Activated gamma-delta T cell treated with anti-CD3 and anti-CD28 coated beads, Interleukin-2, amount 50 U/mL, for 16 hours (primary cell): Measurements from ENCODE around the gene ZNF436.
"Not testable (repeated sequence)": the region's sequence is repeated elsewhere in the genome, so short reads cannot be mapped to it uniquely, and the experiment has no call there.

Experiments
- DNase-seq: peaks from one replicate; pipeline ENCODE4 v3.0.0-alpha.2; 2020; ENCODE audit warnings: low read depth

The ZNF436 gene

DNA sequence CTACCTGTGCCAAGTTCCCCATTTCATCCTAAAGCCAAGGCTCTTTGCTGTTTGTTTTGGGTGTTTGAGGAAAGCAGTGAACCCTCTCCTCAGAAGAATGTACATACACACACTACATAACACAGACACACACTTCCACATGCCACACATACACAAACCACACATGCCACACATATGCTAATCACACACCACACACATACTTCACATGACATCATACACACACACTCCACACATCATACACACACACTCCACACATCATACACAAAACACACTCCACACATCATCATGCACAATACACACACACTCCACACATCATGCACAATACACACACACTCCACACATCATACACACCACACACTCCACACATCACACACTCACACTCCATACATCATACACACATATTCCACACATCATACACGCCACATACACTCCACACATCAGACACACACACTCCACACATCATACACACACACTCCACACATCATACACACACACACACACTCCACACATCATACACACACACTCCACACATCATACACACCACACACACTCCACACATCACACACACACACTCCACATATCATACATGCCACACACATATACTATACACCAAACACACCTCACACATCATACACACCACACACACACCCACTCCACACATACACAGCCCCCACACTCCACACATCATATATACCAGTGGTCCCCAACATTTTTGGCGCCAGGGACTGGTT is 22.7 kb upstream of the ZNF436 start:
- no peak for DNase-seq

DNA sequence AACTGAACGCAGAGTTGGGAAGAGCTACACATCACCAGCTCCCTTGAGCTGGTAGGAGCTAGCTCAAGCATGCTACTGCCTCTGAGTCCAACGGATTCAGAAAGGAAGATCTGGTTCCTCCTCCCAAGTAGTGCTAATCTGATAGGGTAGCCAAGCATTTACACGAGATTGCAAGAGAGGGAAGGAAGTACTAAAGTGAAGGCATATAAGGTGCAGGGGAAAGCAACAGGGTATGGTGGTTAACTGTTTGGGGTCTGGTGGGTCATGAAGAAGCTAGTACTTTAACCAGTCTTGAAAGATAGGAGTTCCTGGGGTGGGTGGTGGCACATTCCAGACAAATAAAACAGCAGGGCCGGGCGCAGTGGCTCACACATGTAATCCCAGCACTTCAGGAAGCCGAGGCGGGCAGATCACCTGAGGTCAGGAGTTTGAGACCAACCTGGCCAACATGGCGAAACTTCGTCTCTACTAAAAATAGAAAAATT is 20.2 kb upstream of the ZNF436 start:
- no peak for DNase-seq

DNA sequence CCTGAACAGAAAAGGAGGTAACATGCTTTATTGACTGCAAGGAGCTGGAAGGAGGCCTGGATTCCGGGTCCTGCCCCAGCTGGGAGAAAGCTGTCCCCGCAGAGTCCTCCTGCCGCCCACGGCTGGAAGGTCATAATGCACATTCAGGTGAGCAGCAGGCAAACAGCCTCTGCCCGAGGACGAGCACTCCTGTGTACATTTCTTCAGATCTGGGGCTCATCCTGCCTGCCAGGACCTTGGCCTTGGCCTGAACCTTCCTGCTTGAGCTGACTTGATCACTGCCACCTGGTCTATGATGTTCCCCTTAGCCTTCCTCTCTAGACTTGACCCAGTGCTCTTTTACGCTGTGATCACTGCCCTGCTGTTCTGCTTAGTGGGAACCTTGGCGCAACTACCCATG is 17.9 kb upstream of the ZNF436 start:
- no peak for DNase-seq

DNA sequence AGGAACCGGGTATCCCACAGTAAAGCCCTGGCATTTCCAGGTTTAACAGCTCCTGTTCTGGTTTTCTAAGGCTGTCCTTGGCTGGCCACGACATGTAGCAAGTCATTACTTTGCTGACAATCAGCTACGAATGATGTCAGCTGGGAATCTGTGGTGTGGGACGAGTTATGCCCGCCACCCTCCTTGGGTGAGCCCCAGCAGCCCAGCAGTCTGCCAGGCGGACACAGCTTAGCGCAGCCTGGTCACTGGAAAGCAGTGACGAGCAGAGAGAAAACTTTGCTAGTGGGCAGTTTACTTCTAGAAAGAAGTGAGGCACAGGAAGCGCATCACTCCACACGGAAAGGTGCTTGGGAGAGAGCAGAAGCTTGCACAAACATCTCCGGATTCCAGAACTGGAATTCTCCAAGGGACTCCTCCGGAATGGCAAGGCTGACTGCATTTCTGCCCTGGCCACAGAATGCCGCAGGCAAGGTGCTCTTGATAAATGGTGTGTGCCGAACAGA is 15.5 kb upstream of the ZNF436 start:
- DNase-seq: no peak

DNA sequence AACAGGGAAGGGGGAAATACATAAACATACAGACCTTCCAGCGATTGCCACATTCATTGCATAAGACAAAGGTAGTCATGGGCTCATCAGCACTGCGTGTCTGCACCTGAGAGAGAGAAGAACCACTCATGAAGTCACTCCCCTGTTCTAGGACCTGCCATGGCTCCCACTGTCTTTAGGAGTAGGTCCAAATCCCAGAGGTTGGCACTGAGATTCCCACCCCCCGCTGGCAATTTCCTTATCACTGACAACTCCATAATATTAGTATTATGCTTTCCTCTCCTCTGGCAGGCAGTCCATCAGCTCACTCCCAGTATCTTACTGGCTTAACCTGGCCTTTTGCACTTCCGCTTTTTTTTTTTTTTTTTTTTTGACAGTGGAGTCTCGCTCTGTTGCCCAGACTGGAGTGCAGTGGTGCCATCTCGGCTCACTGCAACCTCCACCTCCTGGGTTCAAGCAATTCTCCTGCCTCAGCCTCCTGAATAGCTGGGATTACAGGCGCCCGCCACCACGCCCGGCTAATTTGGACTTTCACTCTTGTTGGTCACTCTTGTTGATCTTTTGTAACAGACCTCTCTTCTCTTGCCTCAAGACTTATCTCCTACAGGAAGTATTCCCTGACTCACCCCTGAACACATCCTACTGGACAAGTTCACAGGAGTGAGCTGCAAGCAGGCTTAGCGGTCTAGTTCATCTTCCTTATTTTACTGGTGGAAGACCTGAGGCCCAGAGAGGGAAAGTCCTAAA is 14.8 kb upstream of the ZNF436 start:
- no peak for DNase-seq

DNA sequence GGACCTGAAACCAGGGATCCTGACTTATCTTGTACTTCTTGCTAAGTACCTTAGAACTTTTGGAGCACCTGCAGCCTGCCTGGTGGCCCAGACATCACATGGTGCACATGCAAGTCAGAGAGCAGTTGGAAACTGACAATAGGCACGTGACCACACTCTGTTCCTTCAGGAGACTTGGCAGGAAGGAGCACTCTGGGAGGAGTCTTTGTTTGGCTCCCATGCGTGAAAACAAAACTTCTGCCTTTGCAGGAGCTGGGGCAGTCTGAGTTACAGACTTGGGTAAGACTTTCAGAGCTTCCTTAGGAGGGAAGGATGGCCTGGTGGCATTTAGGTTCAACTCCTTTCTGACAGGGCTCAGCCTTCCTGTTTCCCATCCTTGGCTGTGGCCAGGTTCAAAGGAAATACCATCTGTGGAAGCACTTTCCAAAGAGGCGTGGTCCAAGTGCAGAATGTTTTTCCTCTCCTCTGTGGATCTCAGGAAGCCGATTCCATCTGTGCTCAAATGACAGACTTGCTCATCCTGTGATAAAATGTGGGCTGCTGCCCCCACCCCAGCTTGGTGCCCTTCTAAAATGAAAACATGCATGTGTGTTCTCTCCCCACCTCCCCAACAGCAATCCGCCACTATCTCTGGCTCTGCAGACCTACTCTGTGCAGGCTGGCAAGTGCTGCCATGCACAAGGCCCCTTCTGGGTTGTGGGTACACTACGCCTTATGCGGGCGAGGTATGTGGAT is 14.1 kb upstream of the ZNF436 start:
- DNase-seq: no peak

DNA sequence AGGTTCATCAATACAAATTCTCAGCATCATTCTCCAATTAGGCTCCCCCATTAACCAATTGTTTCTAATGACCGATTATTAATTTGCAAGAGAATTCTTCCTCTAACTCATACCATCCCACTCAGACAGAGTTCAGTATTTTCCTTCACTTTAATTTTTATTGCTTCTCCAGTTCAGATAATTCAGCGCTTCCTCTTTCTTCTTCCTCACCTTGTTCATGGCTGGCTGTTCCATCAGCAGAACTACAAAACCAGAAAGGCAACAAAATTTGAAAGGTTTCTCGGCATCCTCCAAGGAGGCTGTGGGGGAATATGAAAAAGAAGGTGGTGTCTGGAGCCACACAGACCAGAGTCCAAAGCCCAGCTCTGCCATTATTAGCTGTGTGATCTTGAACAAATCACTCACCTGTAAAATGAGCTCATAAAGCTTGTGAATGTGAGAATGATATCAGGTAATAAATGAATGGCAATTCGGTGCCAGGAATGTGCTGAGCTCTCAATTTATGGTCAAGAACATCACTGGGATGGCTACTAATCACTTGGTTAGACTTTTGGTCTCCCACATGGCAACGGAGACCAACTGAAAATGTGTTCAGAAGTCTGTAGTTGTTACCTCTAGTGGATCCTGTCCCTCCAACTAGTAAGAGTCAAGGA is 11.7 kb upstream of the ZNF436 start:
- DNase-seq: no peak

DNA sequence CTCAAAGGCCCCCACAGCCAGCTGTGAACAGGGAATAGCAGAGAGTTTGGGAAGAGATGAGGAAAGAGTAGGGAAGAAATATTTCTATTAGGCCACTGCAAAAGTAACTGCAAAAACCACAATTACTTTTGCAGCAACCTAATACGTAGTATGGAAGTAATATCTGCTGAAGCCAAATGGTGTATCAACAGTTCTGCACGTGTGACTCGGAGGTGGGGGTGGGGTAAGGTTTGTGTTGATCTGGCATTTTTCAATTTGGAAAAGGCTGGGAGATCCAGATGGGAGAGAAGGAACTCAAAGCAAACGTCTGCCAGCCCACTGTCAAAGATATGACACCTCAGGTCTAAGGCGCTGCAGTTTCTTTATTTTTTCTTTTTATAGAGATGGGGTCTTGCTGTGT is 11.1 kb upstream of the ZNF436 start:
- DNase-seq: no peak

DNA sequence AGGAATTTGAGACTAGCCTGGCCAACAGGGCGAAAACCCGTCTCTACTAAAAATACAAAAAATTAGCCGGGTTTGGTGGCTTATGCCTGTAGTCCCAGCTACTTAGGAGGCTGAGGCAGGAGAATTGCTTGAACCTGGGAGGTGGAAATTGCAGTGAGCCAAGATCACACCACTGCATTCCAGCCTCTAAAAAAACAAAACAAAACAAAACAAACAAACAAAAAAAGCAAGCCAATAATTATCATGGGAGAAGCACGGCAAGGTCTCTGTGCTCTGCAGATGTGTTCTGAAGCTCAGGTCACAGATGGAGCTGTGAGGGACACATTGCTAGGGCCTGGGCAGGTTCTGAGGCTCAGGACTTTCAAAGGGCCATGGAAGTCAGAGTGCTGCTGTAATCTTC is 10.6 kb upstream of the ZNF436 start:
- not testable (repeated sequence) for DNase-seq

DNA sequence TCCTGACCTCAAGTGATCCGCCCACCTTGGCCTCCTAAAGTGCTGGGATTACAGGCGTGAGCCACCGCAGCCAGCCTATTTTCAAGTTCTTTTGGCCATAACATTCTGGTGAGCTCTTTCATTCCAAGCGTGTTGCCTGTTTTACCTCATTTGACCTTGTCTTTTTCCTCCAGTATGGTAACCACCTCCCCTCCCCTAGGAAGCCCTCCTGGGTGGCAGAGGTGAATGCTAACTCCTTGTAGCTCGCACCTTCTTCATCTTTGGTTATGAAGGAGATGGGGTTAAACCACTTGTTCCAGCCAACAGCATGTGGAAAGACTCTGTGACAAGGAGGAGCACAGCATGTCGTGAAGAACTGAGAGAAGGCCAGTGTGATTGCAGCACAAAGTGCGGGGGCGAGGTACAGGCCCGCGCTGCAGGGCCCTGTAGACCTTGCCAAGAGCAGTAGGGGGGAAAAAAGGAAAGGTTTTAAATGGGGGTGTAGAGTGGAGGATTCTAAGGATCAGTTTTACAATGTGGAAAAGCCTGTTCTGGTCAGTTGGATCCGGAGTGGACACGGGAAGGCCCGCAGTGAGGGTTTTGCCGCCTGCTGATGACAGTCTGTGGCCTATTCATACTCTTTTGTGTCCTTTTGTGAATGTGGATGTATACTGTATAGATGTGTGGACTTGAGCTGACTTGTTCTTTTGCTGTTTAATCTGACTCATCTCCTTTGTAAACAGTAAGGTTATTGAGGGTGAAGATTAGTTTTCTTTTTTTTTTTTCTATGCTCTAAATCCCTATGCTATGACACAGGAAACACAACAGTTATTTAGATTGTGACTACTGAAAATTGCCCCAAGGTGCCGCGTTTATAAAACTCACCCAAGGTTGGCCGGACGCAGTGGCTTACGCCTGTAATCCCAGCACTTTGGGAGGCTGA is 7.5 kb upstream of the ZNF436 start:
- DNase-seq: no peak

DNA sequence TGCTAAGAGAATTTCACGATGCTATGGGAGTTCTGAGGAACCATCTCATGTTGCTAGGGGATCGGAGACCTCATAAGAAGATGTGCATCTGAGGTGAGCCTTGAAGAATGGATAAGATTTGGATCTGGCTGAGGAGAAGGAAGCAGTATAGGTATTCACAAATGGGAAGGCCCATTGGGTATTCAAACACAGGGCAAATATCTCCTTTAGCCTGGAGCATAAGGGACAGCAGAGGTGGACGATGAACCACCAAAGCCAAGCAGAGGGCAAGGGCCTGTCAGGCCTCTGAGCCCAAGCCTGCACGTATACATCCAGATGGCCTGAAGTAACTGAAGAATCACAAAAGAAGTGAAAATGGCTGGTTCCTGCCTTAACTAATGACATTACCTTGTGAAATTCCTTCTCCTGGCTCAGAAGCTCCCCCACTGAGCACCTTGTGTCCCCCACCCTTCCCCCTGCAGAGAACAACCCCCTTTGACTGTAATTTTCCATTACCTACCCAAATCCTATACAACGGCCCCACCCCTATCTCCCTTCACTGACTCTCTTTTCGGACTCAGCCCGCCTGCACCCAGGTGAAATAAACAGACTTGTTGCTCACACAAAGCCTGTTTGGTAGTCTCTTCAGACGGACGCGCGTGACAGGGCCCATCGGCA is 4.6 kb upstream of the ZNF436 start:
- not testable (repeated sequence) for DNase-seq

DNA sequence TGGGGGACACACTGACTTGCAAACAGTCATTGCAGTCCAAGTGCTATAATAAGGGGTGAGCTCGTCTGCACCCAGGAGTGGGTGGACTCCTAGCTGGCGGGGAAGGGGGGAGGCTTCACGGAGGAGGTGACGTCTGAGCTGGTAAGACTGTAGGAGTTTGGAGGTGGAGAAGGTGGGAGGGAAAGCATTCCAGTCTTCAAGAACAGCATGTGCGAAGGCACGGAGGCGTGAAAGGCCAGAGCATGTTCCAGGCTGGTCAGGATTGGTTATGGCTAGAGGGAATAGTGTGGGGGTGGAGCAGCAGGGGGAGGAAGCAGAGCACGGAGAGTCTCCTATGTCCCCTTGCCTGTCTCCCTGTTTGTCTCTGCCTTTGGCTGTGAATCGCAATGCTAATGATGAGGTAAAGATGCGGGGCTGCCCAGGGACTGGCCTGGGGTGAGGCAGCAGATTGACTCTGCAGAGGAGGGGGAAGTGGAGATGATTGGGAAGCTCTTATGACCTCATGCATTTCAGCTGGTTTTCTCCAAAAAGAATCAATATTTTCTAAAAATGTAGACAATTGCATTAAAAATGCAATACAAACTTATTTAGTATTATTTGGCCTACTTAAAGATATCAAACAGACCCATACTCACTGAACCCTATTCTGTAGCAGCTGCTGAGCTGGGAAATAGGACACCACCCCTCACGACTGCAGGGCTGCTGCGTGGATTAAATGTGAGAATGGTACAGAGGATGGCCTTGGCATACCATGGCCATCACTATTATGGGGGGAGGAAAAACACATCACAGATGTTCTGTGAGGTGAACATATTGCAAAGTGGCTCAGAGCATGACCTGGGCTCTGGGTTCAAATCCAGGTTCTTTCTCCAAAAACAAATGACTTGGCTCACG is 2.6 kb upstream of the ZNF436 start:
- no peak for DNase-seq

DNA sequence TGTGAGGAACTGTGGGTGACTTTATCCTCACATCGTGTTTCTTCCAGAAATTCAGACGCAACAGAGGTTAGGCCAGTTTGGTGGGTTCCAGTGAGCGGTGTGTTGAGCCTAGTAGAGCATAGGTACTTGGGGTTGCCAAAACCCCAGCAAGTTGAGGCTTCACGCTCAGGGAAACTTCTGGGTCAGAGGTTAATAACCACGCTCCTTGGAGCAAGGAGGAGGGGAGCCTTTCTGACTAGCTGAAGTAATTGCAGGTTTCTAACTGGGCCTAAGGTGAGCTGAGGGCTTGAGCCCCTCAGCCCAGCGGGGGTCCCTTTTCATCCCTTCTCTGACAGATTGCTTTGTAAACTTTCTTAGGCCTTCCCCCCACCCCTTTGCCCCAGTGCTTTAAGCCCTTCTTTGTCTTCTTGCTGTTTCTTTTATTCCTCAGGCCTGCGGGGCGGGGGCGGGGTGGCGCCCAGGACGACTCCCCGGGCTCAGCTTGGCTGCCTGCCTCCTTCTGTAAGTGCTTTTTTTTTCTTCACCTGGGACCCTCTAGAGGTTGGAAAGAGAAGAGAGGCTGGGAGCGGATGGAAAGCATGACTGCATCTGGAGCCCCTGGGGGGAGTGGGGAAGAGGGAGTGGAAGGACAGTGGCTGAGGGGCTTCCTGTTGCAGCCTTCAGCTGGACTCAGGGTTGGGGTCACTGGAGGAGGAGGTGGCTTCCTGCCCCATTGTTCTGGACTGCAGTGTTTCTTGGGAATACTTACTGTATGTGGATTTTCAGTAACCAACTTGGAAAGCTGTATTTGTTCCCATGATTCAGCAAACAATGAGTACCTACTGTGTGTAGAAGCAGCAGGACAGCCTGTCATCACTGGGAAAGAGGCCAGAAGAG is 1.3 kb upstream of the ZNF436 start:
- DNase-seq: no peak

DNA sequence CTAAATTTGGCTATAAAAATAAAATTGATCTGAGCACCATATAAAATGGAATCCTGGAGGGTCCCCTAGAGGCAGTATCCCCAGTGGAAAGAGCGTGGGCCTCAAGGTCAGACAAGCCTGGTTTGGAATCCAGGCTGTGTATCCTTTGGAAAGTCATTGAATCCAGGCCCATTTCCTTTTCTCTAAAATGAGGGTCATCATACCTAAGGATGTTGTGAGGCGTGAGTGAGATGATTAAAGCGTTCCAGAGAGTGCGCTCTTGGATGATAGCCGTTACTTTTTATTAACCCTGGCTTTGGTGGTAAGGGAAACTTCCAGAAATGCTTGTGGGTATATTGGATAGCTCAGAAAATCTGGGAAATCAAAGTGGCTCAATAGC is 683 bp upstream of the ZNF436 start:
- no peak for DNase-seq

DNA sequence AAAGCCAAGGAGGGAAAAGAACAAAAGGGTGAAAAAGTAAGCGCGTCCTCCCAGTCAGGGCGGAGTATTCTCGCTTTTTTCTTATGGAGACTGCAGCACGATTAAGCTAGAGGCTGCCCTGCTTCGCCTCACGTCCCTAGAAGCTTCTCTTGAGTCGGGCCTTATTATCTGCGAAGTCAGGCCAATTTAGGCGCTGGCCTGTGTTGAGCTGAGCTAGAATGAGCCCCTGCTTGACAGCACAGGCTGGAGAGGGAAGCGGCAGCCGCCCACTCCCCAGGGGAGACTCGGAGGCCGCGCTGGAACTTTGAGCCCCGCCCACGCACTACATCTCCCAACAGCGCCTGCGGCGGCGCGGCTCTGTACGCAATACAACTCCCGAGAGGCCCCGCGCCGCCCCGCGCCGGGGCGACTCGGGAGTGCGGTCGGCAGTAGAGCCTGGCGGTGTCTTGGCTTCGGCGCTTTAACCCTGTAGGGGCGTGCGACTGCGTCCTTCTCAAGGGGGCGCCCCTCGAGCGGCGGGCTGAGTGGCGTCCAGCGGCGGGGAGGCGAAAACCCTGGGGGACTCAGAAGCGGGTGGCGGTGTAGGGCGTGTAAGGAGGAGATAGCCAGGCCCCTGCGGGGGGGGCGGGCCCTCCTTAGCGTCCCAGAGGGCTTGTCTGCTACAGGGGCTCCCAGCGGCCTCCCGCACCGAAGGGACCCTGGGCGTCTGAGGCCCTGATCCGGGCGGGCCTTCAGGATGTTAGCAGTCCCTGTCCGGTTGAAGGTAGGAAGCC is 888 bp downstream of the ZNF436 start:
- peak; percentile 81 for DNase-seq

DNA sequence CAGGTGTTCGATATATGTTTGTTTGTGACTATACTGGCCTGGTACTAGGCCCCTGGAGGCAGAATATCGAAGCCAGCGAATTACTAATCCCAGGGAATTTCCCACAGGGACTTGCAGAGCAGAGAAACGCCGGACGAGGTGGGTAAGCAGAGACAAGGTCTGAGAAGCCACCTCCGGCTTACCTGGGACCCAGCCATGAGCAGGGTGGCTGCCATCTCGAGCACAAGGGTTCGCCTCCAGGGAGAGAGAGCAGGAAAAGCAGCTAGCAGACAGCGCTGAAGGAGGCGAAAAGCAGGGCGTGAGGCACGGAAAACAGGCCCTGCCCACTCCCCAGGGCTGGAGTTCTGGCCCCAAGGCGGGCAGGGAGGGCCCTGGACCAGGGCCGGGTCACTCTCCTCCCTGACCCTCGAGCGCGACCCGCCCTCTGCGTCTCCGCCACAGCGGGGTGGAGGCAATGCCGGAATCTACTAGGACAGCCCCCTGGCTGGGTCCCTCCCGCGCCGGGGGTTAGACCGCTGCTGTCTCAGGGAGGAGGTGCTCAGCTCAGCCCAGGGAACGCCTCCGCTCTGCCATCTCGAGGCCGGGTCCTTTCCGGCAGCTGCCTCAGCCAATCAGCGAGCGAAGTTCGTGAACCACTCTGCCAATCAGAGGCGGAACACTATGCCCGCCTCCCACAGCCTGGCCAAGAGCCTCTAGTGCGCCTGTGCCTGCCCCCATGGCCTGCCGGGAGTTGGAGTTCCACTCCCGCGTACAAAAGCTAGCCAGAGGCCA is 1.7 kb downstream of the ZNF436 start:
- DNase-seq: peak; percentile 97

DNA sequence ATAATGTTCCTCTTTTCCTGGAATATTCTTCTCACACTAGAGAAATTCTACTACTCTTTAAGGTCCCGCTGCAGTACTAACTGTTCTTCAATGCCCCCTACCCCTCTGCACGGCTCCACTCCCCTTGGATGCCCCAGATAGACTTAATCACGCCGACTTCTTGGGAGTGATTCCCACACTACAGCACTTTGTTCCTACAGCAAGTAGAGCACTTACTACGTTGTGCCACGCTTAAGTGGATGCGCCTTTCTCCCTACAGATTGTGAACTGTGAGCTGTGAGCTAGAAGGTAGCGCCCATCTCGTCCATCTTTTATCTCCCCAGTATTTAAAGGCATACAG is 2.2 kb downstream of the ZNF436 start:
- no peak for DNase-seq
